ENCODE results near the gene CFAP221.

Gene CFAP221

GRCh38 chr2:119537792-119538191 lies 6.5 kb upstream of the CFAP221 start:
- DNase-seq, result no peak

GRCh38 chr2:119541476-119541875 lies 2.8 kb upstream of the CFAP221 start:
- no peak for DNase-seq

DNA sequence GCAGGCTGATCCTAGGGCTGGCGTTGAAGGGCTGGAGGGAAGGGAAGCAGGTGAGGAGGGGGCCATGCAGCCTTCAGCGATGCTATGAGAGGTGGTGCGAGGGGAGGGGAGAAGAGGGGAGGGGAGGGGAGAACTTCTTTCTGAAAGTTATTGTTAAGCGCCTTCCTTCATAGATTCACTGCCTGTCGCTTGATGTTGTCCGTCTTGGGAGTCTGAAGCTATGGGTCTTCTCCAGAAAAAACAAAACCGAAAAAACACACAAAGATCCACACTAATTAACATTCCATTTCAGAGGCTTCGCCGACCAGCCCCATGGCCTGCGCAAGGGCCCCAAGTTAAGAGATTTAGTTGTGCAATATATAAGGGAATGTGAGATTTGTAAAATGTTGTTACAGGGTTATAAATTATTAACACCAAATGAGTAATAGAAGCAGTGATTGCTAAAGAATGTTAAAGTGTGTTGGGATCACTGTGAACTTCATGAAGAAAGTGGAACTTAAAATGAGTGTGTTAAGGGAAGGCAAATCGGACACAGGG lies 758 bp downstream of the CFAP221 start:
- DNase-seq, result no peak

- DNase-seq, result no peak
Observed at GRCh38 chr2:119545754-119546446, 1.7 kb downstream of the CFAP221 start.

DNA sequence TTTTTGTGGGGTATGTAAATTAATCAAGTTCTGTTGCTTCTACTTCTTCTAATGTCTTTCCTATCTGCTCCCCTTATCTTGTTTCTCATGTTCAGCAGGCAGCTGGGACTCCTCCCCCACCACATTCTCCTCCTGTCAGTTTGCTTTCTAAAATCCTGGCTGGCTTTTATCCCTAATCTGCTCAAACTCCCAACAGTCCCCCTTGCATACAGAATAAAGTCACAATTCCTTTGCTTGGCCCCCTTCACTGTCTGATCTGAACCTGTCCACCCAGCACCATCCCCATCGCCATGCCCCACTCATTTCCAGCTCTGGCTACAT lies 2.2 kb downstream of the CFAP221 start:
- DNase-seq, result no peak

GRCh38 chr2:119548516-119549120 lies 4.4 kb downstream of the CFAP221 start:
- DNase-seq, result no peak

GRCh38 chr2:119549241-119549640 lies 5.0 kb downstream of the CFAP221 start:
- DNase-seq, result no peak

- DNase-seq, result no peak
Observed at GRCh38 chr2:119550346-119550745, 6.1 kb downstream of the CFAP221 start.

GRCh38 chr2:119550856-119551255 lies 6.6 kb downstream of the CFAP221 start:
- DNase-seq, result no peak

GRCh38 chr2:119552902-119553301 lies 8.7 kb downstream of the CFAP221 start:
- DNase-seq, result no peak

- no peak for DNase-seq
Observed at GRCh38 chr2:119553687-119554344, 9.6 kb downstream of the CFAP221 start.

- no peak for DNase-seq
Observed at GRCh38 chr2:119565481-119565880, 21.2 kb downstream of the CFAP221 start.

GRCh38 chr2:119567292-119567691 lies 23.0 kb downstream of the CFAP221 start:
- DNase-seq, result no peak

DNA sequence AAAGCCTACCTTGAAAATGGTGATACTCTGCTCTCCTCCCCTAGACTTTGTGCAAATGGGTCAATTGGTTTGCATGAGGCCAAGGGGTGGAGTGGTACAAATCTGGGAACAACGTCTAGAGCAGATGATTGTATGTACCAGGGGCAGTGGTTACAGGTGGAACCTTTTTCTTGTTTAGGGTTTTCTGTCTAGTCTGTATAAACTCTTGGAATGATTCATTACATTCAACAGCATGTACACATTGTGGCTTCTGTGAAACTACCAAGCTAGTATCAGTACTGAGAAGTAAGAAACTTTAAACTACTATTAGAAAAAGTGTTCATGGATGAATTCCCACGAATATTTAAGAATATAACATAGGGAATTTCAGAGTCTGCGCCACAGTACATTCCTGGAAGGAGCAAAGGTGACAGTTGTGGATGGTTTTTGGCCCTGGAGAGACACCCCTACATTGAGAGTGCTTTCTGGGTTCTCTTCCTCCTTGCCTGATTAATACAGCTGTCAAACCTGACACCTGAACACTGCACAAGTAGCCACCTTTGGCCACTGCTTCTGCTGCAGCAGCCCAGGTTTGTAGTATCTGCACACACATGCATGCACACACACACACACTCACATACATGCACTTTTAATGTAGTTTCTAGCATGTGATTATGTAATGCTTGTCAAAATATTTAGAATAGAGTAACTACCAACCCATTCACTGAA lies 30.0 kb downstream of the CFAP221 start:
- DNase-seq, result no peak

- no peak for DNase-seq
Observed at GRCh38 chr2:119574864-119575263, 30.6 kb downstream of the CFAP221 start.

GRCh38 chr2:119575439-119575838 lies 31.2 kb downstream of the CFAP221 start:
- DNase-seq, result no peak

- no peak for DNase-seq
Observed at GRCh38 chr2:119579424-119580295, 35.4 kb downstream of the CFAP221 start.

GRCh38 chr2:119580550-119581072 lies 36.4 kb downstream of the CFAP221 start:
- no peak for DNase-seq

- no peak for DNase-seq
Observed at GRCh38 chr2:119583291-119583690, 39.0 kb downstream of the CFAP221 start.

DNA sequence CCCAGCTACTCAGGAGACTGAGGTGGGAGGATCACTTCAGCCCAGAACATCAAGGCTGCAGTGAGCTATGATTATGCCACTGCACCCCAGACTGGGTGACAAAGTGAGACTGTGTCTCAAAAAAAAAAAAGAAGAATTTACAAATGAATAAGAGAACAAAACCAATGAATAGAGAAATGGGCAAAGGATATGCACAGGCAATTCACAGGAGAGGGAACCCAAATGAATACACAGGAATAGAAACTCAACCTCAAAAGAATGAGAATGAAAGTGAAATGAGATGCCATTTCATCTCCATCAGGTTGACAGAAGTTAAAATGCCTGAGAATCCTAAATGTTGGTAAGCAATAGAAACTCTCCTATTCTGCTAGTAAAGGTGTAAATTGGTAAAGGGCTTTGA lies 40.2 kb downstream of the CFAP221 start:
- no peak for DNase-seq

DNA sequence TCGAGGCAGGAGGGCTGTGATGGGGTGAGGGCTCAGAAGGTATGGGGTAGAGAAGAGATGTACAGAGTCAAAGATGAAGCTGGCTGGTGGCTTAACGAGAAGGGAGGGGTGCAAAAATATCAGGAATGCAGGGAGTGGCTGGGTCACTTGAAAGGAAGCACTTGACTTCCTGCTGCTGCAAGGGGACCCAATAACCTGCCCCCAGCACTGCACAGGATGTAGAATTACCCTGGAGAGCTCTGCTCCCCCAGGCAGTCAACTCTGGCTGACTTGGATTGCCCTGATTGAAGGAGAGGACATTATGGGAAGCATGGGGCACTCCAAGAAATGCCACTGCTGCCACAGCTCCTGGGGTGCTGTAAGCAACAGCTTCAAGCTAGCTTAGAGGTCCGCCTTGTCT lies 41.8 kb downstream of the CFAP221 start:
- no peak for DNase-seq

DNA sequence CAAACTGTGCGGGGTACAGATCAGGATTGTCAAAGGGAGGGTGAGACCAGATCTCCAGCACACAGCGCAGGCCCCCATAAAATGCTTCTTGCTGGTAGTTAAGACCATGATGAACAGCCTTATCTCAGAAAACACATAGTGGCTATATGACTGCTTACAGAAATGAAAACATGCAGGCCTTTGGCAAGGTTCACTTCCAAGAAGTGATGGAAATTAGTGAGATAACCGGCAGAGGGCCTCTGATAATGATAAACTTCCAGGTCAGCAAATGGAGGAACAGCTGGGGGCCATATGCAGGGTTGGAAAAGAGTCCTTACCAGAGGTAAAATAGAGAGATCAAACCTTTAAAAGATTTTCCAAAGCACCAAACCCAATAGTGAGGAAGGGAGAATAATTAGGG lies 46.6 kb downstream of the CFAP221 start:
- no peak for DNase-seq
